Measurements from ENCODE around the gene DCTD.

DNA sequence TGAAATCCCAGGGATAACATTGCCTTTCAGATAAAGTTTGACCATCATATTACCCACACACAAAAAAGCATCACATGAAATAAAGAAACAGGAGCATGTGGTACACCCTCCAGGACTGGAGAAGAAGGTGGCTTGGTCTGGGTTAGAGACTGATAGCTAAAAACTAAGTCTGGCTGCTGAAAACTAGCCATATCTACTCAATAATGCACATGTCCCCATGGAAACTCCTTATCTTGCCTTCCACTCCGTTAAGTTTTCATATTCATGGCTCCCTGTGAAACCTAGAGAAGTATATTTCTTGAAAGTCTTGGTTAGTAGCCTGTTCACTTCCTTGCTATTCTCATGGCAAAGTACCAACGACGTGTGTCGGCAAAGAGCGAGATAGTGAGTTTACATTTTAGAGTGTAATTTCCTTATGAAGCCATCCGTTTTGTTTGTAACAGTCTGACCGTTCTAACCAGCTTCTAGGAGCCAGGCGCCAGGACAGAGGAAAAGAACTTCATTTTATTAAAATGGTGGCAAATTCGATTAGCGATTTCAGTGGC, 6.7 kb upstream of the DCTD start:
- TF ChIP-seq, protein P1, sequence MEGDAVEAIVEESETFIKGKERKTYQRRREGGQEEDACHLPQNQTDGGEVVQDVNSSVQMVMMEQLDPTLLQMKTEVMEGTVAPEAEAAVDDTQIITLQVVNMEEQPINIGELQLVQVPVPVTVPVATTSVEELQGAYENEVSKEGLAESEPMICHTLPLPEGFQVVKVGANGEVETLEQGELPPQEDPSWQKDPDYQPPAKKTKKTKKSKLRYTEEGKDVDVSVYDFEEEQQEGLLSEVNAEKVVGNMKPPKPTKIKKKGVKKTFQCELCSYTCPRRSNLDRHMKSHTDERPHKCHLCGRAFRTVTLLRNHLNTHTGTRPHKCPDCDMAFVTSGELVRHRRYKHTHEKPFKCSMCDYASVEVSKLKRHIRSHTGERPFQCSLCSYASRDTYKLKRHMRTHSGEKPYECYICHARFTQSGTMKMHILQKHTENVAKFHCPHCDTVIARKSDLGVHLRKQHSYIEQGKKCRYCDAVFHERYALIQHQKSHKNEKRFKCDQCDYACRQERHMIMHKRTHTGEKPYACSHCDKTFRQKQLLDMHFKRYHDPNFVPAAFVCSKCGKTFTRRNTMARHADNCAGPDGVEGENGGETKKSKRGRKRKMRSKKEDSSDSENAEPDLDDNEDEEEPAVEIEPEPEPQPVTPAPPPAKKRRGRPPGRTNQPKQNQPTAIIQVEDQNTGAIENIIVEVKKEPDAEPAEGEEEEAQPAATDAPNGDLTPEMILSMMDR (conservative IDR thresholded peaks at IDR 0.05; ENCODE audit: low read length), result no peak
- no peak for TF ChIP-seq EZH2phosphoT487 (IDR thresholded peaks at IDR 0.05; ENCODE audit: borderline replicate concordance)

All from Loucy (cell line).